GM12878 (cell line): Measurements from ENCODE around the gene HDDC2. TPM values are rescaled to one million over a fixed set of nuclear protein-coding genes. Genes with fewer than 3 reads are reported as not detected.
A peak's percentile ranks its signal among the peaks of the same experiment; 100 is the strongest.

Experiments used
- ATAC-seq: fragments of 200-7000 bp; cut with Tn5 transposase; 3 replicates; pipeline ENCODE4 v1.9.1; 2020; ENCODE audit warnings: mild to moderate bottlenecking, moderate library complexity
- BruUV-seq: library from RNA; stranded (reverse); fragments of 400-500 nt; replicated peaks from 2 replicates; lab custom pipeline; 2021; lab: Mats Ljungman, UMichigan
- CTCF ChIA-PET: fragments of 300-600 bp; sonication (Branson Sonifier 250); formaldehyde crosslinking; extraction: SDS; loops from one replicate; lab custom pipeline; 2021; ENCODE audit warnings: inconsistent platforms; lab: Yijun Ruan, JAX
- POLR2A ChIA-PET: fragments of 350-600 bp; formaldehyde crosslinking; extraction: SDS; loops from one replicate; lab custom pipeline; 2021; ENCODE audit warnings: inconsistent platforms; lab: Charles Lee
- RAD21 ChIA-PET: fragments of 300-600 bp; sonication (Branson Sonifier 250); formaldehyde crosslinking; loops from one replicate; lab custom pipeline; 2023; ENCODE audit warnings: antibody characterized with exemption; ENCODE audit not compliant: unreplicated experiment; lab: Charles Lee
- SMC1A ChIA-PET: fragments of 300-600 bp; sonication (Branson Sonifier 250); formaldehyde crosslinking; loops from one replicate; lab custom pipeline; 2023; ENCODE audit not compliant: unreplicated experiment, uncharacterized antibody; lab: Charles Lee
- DNase-seq: peaks from one replicate; pipeline ENCODE4 v3.0.0-alpha.2; 2011; ENCODE audit warnings: low read depth, low spot score
- FAIRE-seq: peaks from 3 replicates; lab custom pipeline; 2011; peaks lifted over from hg19 to GRCh38; lab: Jason Lieb, UNC
- H2AFZ ChIP-seq: 2 replicates; pipeline ENCODE4 v1.6.0; 2011; ENCODE audit warnings: low read depth, low read length, control low read depth; ENCODE audit not compliant: control insufficient read depth
- H3K27ac ChIP-seq: 2 replicates; pipeline ENCODE4 v1.5.1; 2011; ENCODE audit warnings: control low read depth; ENCODE audit not compliant: control insufficient read depth, insufficient read depth
- H3K27me3 ChIP-seq, 2 experiments: replicated peaks in 1 of 2; 2 replicates each; pipeline versions ENCODE4 v1.6.0 to v1.6.1; 2011; ENCODE audit warnings: low read length in 1 of 2; ENCODE audit not compliant: control insufficient read depth in 2 of 2, insufficient read depth in 2 of 2
- H3K36me3 ChIP-seq, 2 experiments: 2 replicates each; pipeline ENCODE4 v1.5.1; 2011; ENCODE audit warnings: low read length in 1 of 2; ENCODE audit not compliant: control insufficient read depth in 2 of 2, insufficient read depth in 2 of 2
- H3K4me1 ChIP-seq: 2 replicates; pipeline ENCODE4 v1.6.1; 2011; ENCODE audit warnings: mild to moderate bottlenecking, low read length, moderate library complexity, mixed read lengths; ENCODE audit not compliant: control insufficient read depth, insufficient read depth
- H3K4me2 ChIP-seq: 2 replicates; pipeline ENCODE4 v1.6.0; 2011; ENCODE audit warnings: control low read depth; ENCODE audit not compliant: control insufficient read depth, insufficient read depth
- H3K4me3 ChIP-seq: fragments of 200-600 bp; sonication (generic); 2 replicates; pipeline ENCODE4 v1.5.1; 2016
- H3K79me2 ChIP-seq: 2 replicates; pipeline ENCODE4 v1.6.0; 2011; ENCODE audit warnings: low read length; ENCODE audit not compliant: control insufficient read depth, insufficient read depth
- H3K9ac ChIP-seq: 2 replicates; pipeline ENCODE4 v1.8.0; 2011; ENCODE audit warnings: low read length, control low read depth, mixed read lengths; ENCODE audit not compliant: control insufficient read depth, insufficient read depth
- H3K9me3 ChIP-seq: replicated peaks from 3 replicates; pipeline ENCODE4 v1.5.1; 2011; ENCODE audit warnings: mild to moderate bottlenecking, low read length; ENCODE audit not compliant: control insufficient read depth, insufficient read depth
- H4K20me1 ChIP-seq: 2 replicates; pipeline ENCODE4 v1.6.0; 2011; ENCODE audit not compliant: control insufficient read depth, insufficient read depth
- BCL11A ChIP-seq: IDR thresholded peaks from 2 replicates; pipeline ENCODE4 v1.6.1; 2011; ENCODE audit warnings: low read depth, low read length
- FOS ChIP-seq: IDR thresholded peaks from 3 replicates; pipeline ENCODE4 v1.6.1; 2011; ENCODE audit warnings: borderline replicate concordance; ENCODE audit not compliant: insufficient read length; ENCODE audit errors: extremely low read depth
- LARP7 ChIP-seq: fragments of 450-650 bp; IDR thresholded peaks from 2 replicates; pipeline ENCODE4 v1.6.1; 2017; ENCODE audit warnings: mild to moderate bottlenecking
- MXI1 ChIP-seq: fragments of 150-350 bp; IDR thresholded peaks from 2 replicates; pipeline ENCODE4 v1.6.1; 2011; ENCODE audit warnings: low read depth, mild to moderate bottlenecking, inconsistent platforms, low read length, improper control_type of control experiment
- NR2C2 ChIP-seq: IDR thresholded peaks from 2 replicates; pipeline ENCODE4 v1.6.1; 2011; ENCODE audit warnings: borderline replicate concordance, low read depth; ENCODE audit not compliant: control insufficient read depth, insufficient read length
- SMAD1 ChIP-seq: fragments of 450-650 bp; IDR thresholded peaks from 2 replicates; pipeline ENCODE4 v1.6.1; 2018; ENCODE audit warnings: mild to moderate bottlenecking, low read depth; ENCODE audit not compliant: partially characterized antibody
- USF2 ChIP-seq: IDR thresholded peaks from 2 replicates; pipeline ENCODE4 v1.6.1; 2011; ENCODE audit warnings: low read depth, low read length, improper control_type of control experiment, borderline replicate concordance
- ZBTB33 ChIP-seq: fragments of 450-650 bp; IDR thresholded peaks from 2 replicates; pipeline ENCODE4 v1.6.1; 2017; ENCODE audit warnings: mild to moderate bottlenecking
- WGBS: methylation state at CpG from one replicate; pipeline ENCODE4 v1.1.6; 2016; ENCODE audit warnings: low lambda C conversion rate; ENCODE audit not compliant: insufficient replicate concordance, insufficient coverage; ENCODE audit errors: missing lambda C conversion rate; 5-methylcytosine and 5-hydroxymethylcytosine counted together
- in situ Hi-C: fragments of 300-500 bp; cut with MboI; formaldehyde crosslinking; loops from 9 replicates; pipeline ENCODE4 v1.14.3; 2018; ENCODE audit warnings: mixed read lengths
- intact Hi-C: fragments of 100-400 bp; cut with micrococcal nuclease; formaldehyde crosslinking; loops from one replicate; pipeline ENCODE4 v1.14.2; 2022; ENCODE audit not compliant: unreplicated experiment
- polyA plus RNA-seq, 11 experiments: library from polyadenylated mRNA; depleted of rRNA in 4 of 11; unstranded in 6 of 11; stranded (reverse) in 5 of 11; fragments of >200 nt; fragmentation: Nextera tagmentation in 4 of 11; fragmentation: Illumina TruSeq in 1 of 11; extraction: Ambion mirVana in 4 of 11; extraction: Trizol in 1 of 11; gene quantifications; 1 replicate in 1 of 11; 2 replicates in 10 of 11; pipeline versions ENCODE4 v1.2.1 to v1.2.3, GENCODE V29; 2011 to 2016; ENCODE audit warnings: inconsistent platforms in 2 of 11, missing spikeins in 2 of 11, low read depth in 1 of 11
- total RNA-seq, 4 experiments: library from RNA; depleted of rRNA in 3 of 4; stranded (reverse); fragments of >200 nt in 3 of 4; fragmentation: Illumina TruSeq in 1 of 4; extraction: Trizol in 1 of 4; gene quantifications; 2 replicates each; pipeline versions ENCODE4 v1.2.1 to v1.2.3, GENCODE V29; 2013 to 2021

Gene HDDC2
- total and polyA plus RNA-seq, 10 of the 15 experiments (the other 5 are each of a cell fraction or from before 2014, with no cell fraction given), result 54.5 to 148 (median 92.7) TPM

GRCh38 chr6:125300992-125301434 lies 754 bp downstream of the HDDC2 start:
- ATAC-seq (peak; percentile 9; the same call in 2 of the 3 replicates), DNase-seq (no peak), FAIRE-seq (peak; percentile 7)
- H3K4me2 ChIP-seq, result peak overlapping the region; percentile 58
- peak overlapping the region; percentile 74 for H3K4me3 ChIP-seq
- no peaks in the 10 kb centered on the region for H4K20me1 ChIP-seq
- H3K4me1 ChIP-seq, result no peaks in the 10 kb centered on the region
- BruUV-seq, result no TSS peak
- in situ Hi-C loops, result no loop called here
- peaks cover 2 to 15% of the 10 kb centered on the region in 2 experiments; a peak in 3 of 4 replicates for H3K36me3 ChIP-seq
- intact Hi-C loops, result loop anchor here (10.0 kb wide), 1 partner anchor 426 kb away; no protein-coding TSS in a partner anchor
- peaks cover 0 to 3% of the 10 kb centered on the region in 2 experiments; a peak in 1 of 4 replicates for H3K27me3 ChIP-seq
- H3K9me3 ChIP-seq, result no peaks in the 10 kb centered on the region
- ChIA-PET RAD21 (interaction anchor here (1.3 to 1.5 kb wide), 3 partner anchors 8 to 492 kb away, joined by 3 to 5 read pairs (median 4); no protein-coding TSS in a partner anchor), CTCF (interaction anchor here (0.7 to 2.2 kb wide), 9 partner anchors 10 to 673 kb away, joined by 3 to 16 read pairs (median 5); no protein-coding TSS in a partner anchor), SMC1A (interaction anchor here (0.7 to 2.5 kb wide), 11 partner anchors 8 to 464 kb away, joined by 3 to 9 read pairs (median 4); no protein-coding TSS in a partner anchor), POLR2A (interaction anchor here (0.6 to 1.1 kb wide), 4 partner anchors 21 to 1190 kb away, joined by 3 to 8 read pairs (median 4); partner anchors contain the start of gene NCOA7)
- H2AFZ ChIP-seq, result peak overlapping the region; percentile 90
- whole genome bisulfite sequencing, result under 1% methylated on average over 11 of the region's 11 CpGs
- TF ChIP-seq BCL11A (no peak), MXI1 (0 out of 2 replicates have a peak, but pooled peaks have one; percentile 6)
- peak overlapping the region; percentile 82 for H3K27ac ChIP-seq
- peaks cover 23% of the 10 kb centered on the region for H3K79me2 ChIP-seq
- H3K9ac ChIP-seq, result peak overlapping the region; percentile 85

GRCh38 chr6:125299257-125299656 lies 2.5 kb downstream of the HDDC2 start:
- no peak overlapping the region for H3K9ac ChIP-seq
- H3K27ac ChIP-seq, result no peak overlapping the region; the same call in 1 of the 2 replicates
- H3K79me2 ChIP-seq, result peaks cover 23% of the 10 kb centered on the region
- no peaks in the 10 kb centered on the region for H4K20me1 ChIP-seq
- intact Hi-C loops (no loop called here), in situ Hi-C loops (no loop called here)
- H3K36me3 ChIP-seq, result peaks cover 2 to 15% of the 10 kb centered on the region in 2 experiments; a peak in 3 of 4 replicates
- no peak for TF ChIP-seq LARP7
- no peak for TF ChIP-seq NR2C2
- 0 out of 2 replicates have a peak, but pooled peaks have one; percentile 8 for TF ChIP-seq ZBTB33
- no peak for TF ChIP-seq USF2
- TF ChIP-seq FOS, result no peak
- TF ChIP-seq SMAD1, result no peak
- RAD21 ChIA-PET, result no interaction called here
- WGBS, result 100% methylated on average over 3 of the region's 3 CpGs
- H3K27me3 ChIP-seq, result no peaks in the 10 kb centered on the region
- no peaks in the 10 kb centered on the region for H3K9me3 ChIP-seq
- CTCF ChIA-PET, result no interaction called here
- H3K4me2 ChIP-seq, result peak overlapping the region; percentile 58; the same call in 1 of the 2 replicates
- no TSS peak for BruUV-seq
- POLR2A ChIA-PET, result no interaction called here
- FAIRE-seq (no peak), ATAC-seq (peak; percentile 6; the same call in 1 of the 3 replicates), DNase-seq (no peak)
- no peak overlapping the region for H2AFZ ChIP-seq
- SMC1A ChIA-PET, result interaction anchor here (0.9 to 1.6 kb wide), 3 partner anchors 48 to 696 kb away, joined by 3 to 4 read pairs (median 3); no protein-coding TSS in a partner anchor
- no peaks in the 10 kb centered on the region for H3K4me1 ChIP-seq
- H3K4me3 ChIP-seq, result peak overlapping the region; percentile 74; the same call in 1 of the 2 replicates
